CD4-positive, alpha-beta T cell treated with Interleukin-17A for 1 hour (primary cell): ENCODE data around the gene PKNOX2.

ENCODE experiments used
- DNase-seq: peaks from one replicate; pipeline ENCODE4 v3.0.0-alpha.2; 2020

Gene PKNOX2

GRCh38 chr11:125369808-125370207 is 205.3 kb downstream of the PKNOX2 start:
- DNase-seq, result no peak

DNA sequence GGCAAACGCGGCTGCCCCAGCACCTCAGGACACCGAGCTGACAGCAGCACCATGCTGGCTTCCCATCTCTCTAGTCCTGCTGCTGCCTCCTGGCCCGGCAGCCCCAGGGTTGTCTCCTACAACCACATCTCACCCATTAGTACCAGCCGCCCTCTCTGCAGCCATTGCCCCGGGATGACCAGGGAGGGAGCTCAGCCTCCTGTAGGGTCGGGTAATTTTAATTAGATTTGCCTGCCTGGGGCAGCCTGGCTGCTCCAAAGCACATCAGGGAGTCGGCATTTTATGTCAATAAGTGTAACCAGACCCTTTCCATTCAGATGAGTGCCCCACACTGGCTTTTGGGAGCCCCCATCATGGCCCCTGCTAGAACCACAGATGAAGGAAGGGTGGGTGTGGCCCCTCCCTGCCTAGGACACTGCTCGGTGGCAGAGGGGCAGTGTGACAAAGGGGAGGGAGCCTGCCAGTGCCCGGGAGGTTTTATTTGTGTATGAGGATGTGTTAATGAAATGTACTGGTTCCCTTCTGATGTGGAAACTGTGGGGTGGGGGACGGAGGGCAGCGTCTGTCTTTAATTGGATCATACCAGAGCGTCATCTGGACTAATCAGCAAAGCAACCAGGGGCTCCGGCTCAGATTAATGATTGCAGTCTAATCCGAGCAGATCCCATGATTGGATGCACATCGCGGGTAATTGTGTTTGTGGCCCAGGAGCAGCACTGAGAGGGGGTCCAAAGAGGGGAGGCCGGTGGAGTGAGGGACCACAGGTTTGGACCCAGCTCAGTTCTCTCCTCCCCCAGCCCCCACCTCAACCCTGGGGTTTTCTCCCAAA is 206.2 kb downstream of the PKNOX2 start:
- no peak for DNase-seq

- no peak for DNase-seq
Observed at GRCh38 chr11:125371431-125371935, 206.9 kb downstream of the PKNOX2 start.

- DNase-seq, result no peak
Observed at GRCh38 chr11:125372088-125372487, 207.5 kb downstream of the PKNOX2 start.

GRCh38 chr11:125372911-125373310 is 208.4 kb downstream of the PKNOX2 start:
- DNase-seq, result no peak

- DNase-seq, result no peak
Observed at GRCh38 chr11:125373426-125374391, 209.2 kb downstream of the PKNOX2 start.

GRCh38 chr11:125374398-125374797 is 209.8 kb downstream of the PKNOX2 start:
- DNase-seq, result no peak

DNA sequence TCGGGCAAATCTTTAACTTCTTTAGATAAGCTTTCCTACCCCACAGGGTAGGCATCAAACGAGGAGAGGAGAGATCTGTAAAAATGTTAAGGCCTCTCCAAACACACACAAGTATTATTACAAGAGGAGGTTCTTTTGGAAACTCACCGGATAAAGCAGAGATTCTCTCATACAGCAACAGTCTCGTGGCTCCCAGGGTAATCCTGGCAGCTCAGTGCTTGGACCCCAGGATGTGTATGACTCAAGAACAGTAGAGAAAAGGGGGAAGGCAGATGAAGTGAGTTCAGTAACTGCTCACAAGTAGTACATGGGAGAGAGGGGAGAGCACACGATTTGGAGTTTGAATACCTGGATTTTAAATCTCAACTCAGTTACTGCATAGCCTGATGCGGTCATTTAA is 210.6 kb downstream of the PKNOX2 start:
- DNase-seq, result no peak

DNA sequence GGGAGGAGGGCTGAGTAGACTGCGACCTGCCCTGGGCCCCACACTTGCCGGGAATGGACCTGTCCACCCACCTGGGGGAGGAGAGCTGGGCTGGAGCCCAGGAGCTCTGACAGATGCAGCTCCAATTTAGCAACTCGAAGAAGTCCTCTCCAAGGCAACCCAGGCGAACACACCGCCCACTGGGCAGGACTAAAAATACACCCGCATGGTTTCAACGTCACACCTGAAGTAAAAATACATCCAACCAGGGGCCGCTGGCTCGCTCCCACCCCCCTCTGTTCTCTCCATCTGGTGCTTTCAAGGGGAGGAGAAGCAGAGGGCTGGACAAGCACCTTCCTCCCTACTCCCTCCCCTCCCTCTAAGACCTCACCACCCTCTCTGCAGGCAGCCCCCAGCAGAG is 211.6 kb downstream of the PKNOX2 start:
- DNase-seq, result no peak

DNA sequence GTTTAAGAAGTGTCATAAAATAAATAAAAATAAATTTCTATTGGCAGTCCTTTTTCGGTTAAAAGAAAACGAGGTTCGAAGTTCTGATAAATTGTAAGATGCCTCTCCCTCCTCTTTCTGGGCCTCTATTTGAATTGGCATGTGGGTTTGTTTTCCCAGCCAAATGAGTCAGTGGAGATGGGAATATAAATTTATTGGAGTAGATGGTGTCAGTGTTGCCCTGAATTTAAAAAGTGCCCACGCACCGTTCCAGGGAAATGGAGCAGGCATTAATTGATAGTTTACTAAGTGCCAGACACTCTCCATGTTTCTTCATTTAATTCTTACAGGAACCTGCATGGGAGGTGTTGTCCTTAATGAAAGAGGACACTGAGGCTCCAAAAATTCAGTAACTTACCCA is 212.3 kb downstream of the PKNOX2 start:
- no peak for DNase-seq

GRCh38 chr11:125378083-125378482 is 213.5 kb downstream of the PKNOX2 start:
- DNase-seq, result no peak

- no peak for DNase-seq
Observed at GRCh38 chr11:125378571-125378970, 214.0 kb downstream of the PKNOX2 start.

GRCh38 chr11:125379565-125379964 is 215.0 kb downstream of the PKNOX2 start:
- no peak for DNase-seq

- DNase-seq, result no peak
Observed at GRCh38 chr11:125379981-125380380, 215.4 kb downstream of the PKNOX2 start.

DNA sequence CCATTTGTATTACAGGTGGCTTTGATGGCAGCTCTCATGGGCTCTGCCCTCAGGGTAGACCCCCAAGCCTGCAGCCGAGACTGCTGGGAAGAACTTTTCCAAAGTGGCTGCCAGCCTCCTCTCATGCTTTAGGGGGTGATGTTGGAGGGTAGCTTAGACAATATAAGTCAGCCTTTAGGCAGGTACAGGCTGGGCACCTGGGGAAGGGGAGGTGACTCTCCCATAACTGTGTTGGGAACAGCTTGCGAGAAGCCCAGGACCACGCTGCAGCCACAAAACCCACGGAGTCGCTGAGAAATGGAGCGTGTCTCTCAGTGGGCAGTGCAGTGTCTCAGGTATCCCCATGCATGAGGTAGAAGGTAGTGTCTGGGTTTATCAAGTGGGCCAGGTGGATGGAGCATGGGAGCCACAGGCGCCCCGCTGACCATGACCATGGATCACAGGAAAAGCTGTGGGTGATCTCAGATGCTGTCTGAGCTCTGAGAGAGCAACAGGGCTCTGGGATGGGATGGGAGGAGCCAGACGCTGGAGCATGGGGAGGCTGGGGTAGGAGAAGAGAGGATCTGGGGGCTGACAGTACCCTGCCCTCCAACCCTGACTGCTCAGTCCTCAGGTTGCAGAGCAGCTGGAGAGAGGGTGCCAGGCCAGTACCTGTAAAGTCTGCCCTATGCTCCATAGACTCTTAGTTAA is 216.3 kb downstream of the PKNOX2 start:
- DNase-seq, result no peak

DNA sequence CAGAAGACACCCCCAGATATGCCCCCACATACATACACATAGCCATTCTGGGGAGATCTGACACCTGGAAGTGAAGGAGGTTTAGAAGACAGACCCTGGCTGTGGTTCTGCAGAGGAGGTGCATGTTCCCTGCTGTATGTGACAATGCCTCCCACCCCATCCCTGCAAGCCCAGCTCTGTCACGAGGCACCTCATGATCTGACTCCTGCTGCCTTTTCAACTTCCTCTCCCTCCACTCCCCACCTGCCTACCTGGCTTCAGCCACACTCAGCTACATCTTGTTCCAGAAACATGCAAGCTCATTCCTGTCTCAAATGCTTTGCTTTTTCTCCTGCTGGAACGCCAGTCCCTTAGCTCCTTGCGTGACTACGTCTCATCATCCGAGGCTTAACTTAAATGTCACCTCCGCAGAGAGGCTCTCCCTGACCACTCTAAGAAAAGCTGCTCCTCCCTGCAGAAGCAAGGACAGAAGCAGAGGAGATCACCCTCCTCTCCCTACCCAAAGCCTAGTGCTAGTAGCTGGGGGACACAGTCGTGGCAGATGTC is 217.0 kb downstream of the PKNOX2 start:
- no peak for DNase-seq

- no peak for DNase-seq
Observed at GRCh38 chr11:125382314-125382791, 217.8 kb downstream of the PKNOX2 start.

- no peak for DNase-seq
Observed at GRCh38 chr11:125382822-125383221, 218.3 kb downstream of the PKNOX2 start.

DNA sequence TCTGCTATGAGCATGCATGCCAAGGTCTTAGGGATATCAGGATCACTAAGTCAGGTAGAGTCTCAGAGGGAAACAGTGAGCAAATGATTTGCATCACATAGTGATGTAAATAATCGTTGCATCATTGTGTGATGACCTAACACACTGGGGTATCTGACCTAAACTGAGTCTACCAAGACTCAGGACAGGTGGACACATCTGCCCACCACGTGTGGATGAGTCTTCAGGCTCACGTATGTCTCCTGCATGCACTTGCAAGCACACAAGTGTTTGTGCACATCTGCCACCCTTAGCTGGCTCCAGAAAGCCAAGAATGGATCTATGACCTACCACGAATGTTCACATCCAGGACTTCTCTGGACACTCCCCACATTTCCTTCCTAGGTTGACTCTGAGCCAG is 220.3 kb downstream of the PKNOX2 start:
- DNase-seq, result no peak

- no peak for DNase-seq
Observed at GRCh38 chr11:125387901-125388300, 223.3 kb downstream of the PKNOX2 start.

DNA sequence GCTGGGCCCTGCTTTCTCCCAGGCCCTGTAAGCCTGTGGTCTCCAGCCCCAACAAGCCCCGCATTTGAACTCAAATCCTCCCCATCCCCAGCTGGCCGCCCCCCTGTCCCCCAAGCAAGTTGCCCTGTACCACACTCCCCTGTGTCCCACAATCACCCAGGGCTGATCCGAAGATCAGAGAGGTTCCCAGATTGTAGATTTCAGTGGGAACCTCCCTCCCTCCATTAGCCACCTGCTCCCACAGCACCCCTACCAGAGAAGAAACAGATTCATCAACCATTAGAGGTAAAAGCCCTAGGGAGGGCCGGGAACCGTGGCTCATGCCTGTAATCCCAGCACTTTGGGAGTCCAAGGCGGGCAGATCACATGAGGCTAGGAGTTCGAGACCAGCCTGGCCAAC is 224.1 kb downstream of the PKNOX2 start:
- no peak for DNase-seq

DNA sequence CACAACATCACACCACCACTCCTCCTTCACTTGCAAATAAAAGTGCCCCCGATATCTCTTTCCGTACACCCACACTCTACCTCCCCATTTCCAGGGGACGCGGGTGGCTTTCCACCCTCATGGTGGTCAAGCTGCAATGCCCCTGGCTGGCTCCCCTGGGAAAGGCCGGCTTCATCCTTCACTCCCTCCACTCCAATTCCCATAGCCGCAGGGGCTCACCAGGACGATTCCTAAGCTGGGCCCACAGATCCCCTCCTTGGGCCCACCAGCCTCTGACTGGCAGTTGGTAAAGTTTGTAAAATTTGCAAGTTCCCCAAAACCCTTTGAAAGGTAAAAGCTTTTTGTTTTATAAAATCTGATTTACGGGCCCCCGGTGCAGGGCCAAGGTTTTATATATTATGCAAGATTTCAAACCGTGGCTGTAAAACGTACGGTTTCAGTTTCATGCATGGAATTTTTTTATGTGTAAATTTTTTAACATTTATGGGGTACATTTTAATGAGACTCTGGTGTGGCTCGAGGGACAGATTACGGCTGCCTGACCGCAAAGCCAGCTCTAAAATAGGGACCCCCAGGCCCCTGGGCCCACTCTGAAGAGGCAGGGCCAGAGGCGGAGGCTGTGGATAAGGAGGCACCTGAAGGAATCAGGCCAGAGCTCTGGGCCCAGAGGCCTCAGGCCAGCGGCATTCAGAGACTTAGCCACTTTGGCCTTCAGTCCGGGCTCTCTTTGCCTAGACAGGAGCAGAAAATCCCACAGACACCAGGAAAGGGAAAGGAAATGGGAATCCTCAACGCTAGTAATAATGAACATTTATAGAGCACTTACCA is 225.0 kb downstream of the PKNOX2 start:
- no peak for DNase-seq
